HG03159 (cell line): ENCODE data around the gene ZNF784.

ENCODE experiments used
- ATAC-seq: cut with Tn5 transposase; IDR thresholded peaks from one replicate; pipeline ENCODE4 v1.9.1; 2021; ENCODE audit warnings: mild to moderate bottlenecking, moderate library complexity; ENCODE audit not compliant: unreplicated experiment

The ZNF784 gene

DNA sequence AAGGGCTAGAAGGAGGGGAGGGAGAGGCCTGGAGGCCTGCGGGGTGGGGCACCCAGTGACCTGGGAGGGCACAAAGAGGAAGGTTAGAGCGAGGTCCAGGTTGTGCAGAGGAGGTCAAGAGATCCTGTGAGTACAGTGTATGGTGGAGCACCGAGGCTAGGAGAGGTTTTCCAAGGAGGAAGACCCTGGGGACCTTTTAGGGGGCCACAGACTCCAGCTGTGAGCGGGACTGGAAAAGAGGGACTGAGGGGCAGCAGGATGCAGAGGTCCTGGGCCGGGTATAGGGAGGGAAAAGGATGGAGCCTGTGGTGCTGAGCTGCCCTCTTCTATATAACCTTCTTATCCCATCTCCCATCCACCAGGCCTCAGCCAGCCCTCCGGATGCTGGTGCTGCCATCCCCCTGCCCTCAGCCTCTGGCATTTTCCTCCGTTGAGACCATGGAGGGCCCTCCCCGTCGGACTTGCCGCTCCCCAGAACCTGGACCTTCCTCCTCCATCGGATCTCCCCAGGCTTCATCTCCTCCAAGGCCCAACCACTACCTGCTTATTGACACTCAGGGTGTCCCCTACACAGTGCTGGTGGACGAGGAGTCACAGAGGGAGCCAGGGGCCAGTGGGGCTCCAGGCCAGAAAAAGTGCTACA lies 19.9 kb upstream of the ZNF784 start:
- ATAC-seq, result no peak

DNA sequence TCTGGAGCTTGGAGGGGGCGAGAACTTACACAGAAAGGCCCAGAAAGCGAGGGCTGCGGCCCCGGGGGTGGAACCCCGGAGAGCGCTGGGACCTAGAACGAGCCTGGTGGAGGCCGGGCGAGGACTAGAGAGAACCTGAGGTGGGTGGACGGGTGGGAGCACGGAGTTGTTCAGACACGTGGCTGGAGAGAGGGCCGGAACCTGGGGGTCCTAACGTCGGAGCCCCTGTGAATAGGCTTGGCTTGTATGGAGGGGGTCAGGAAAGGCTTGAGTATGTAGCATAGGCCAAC lies 19.5 kb upstream of the ZNF784 start:
- ATAC-seq, result no peak

DNA sequence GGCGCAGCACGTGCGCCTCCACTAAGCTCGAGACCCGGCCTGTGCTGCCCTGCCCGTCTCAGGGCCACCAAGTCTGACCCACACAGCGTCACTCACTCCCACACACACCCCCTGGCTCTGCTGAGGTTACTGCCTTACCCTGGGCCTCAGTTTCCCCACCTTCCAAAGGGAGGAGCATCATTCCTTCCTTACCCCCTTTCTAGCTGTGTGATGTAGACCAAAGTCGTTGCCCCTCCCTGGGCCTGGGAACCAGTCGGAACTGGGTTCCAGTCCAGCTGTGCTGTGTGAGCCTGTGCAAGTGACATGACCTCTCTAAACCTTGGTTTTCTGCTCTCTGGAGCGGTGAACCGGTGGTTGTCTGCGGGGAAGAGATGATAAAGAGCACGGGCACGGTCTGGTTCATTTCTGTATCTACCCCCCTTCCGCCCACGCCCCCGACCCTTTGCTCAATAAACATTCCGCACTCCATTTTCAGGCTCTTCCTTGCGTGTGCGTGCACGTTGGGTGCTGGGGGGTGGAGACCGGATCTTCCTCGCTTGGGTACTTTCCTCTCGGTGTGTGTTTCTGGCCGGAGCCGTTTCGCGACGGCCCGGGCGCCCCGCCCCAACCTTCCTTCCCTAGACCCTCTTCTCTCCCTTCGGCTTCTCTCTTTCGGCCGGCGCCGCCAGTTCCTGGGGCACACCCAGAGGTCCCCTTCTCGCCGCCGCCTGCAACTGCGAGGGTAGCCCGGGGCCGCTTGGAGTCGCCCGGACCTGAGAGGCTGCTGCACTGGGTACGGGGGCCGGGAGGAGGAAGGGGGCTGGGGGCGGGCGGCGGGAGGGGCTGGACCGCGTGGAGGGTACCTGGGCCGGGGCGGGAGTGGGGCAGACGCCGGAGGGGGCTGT lies 18.9 kb upstream of the ZNF784 start, which contains the start of gene ZNF581:
ZNF581 (plus strand) TSS at position 647 of the 884 bp plus-strand sequence. CDS start 923 bp downstream, outside the sequence.
- no peak for ATAC-seq

- ATAC-seq, result no peak
Observed at GRCh38 chr19:55642153-55643002, 18.0 kb upstream of the ZNF784 start.

- no peak for ATAC-seq
Observed at GRCh38 chr19:55641426-55642152, 17.2 kb upstream of the ZNF784 start.

GRCh38 chr19:55640577-55641425 lies 16.4 kb upstream of the ZNF784 start, which contains the start of gene ZNF580:
Gene ZNF580 (plus strand): TSS chr19:55641002. CDS start chr19:55642509, 1,507 bp downstream.
- no peak for ATAC-seq

- no peak for ATAC-seq
Observed at GRCh38 chr19:55640043-55640576, 15.7 kb upstream of the ZNF784 start.

DNA sequence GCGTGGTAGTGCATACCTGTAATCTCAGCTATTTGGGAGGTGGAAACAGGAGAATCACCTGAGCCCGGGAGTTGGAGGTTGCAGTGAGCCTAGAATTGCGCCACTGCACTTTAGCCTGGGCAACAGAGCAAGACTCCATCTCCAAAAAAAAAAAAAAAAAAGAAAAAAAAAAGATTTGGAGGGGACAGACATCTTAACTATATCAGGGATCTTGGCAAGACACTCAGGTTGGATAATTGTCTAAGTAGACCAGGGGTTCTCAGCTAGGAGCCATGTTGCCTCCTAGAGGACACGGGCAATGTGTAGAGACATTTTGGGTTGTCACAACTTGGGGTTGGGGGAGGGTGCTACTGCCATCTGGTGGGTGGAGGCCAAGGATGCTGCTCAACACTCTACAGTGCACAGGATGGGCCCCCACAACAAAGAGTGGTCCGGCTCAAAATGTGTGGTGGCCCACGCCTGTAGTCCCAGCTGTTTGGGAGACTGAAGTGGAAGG lies 14.5 kb upstream of the ZNF784 start:
- ATAC-seq, result no peak

- no peak for ATAC-seq
Observed at GRCh38 chr19:55637534-55637933, 13.2 kb upstream of the ZNF784 start.

- no peak for ATAC-seq
Observed at GRCh38 chr19:55636723-55637122, 12.4 kb upstream of the ZNF784 start.

- ATAC-seq, result no peak
Observed at GRCh38 chr19:55635856-55636440, 11.6 kb upstream of the ZNF784 start.

- ATAC-seq, result no peak
Observed at GRCh38 chr19:55635334-55635717, 11.0 kb upstream of the ZNF784 start.

GRCh38 chr19:55633861-55634260 lies 9.5 kb upstream of the ZNF784 start:
- no peak for ATAC-seq

GRCh38 chr19:55632463-55632834 lies 8.1 kb upstream of the ZNF784 start:
- no peak for ATAC-seq

DNA sequence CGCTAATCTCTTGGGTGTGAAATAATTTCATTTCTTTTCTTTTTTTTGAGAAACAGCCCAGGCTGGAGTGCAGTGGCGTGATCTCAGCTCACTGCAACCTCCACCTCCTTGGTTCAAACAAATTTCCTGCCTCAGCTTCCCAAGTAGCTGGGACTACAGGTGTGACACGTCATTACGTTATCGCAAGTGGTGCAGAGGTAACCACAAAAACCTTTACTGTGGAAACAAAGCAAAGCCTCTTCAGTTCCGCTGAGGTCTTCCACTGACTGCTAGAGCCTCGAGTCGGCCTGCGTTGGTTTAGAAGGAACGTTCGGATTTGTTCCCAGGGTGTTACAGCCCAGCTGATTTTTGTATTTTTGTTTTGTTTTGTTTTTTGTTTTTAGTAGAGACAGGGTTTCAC lies 2.0 kb upstream of the ZNF784 start:
- ATAC-seq, result no peak

- no peak for ATAC-seq
Observed at GRCh38 chr19:55625004-55625326, 599 bp upstream of the ZNF784 start.

GRCh38 chr19:55623561-55623960 lies 805 bp downstream of the ZNF784 start:
- no peak for ATAC-seq

GRCh38 chr19:55623130-55623529 lies 1.2 kb downstream of the ZNF784 start:
- ATAC-seq, result no peak
